NCI-H187 (cell line): ENCODE results near the gene UNC5A.

Experiments
- DNase-seq, 2 experiments: peaks; one replicate each; lab custom pipeline; 2025; lab: John Stamatoyannopoulos, UW

The UNC5A gene

GRCh38 chr5:176879663-176880361 lies 69.5 kb downstream of the UNC5A start:
- no peak for DNase-seq

- no peak for DNase-seq
Measured at GRCh38 chr5:176880366-176881020, 70.1 kb downstream of the UNC5A start.

GRCh38 chr5:176881021-176881749 lies 70.8 kb downstream of the UNC5A start:
- DNase-seq: no peak

GRCh38 chr5:176881816-176882566 lies 71.6 kb downstream of the UNC5A start:
- no peak for DNase-seq

GRCh38 chr5:176882567-176882903 lies 72.2 kb downstream of the UNC5A start:
- DNase-seq: no peak

GRCh38 chr5:176883700-176884570 lies 73.6 kb downstream of the UNC5A start:
- DNase-seq: no peak

- no peak for DNase-seq
Measured at GRCh38 chr5:176884571-176884890, 74.2 kb downstream of the UNC5A start.

- no peak for DNase-seq
Measured at GRCh38 chr5:176886336-176887251, 76.2 kb downstream of the UNC5A start.

- DNase-seq: no peak
Measured at GRCh38 chr5:176887252-176887849, 77.0 kb downstream of the UNC5A start.

- DNase-seq: no peak
Measured at GRCh38 chr5:176888016-176888864, 77.9 kb downstream of the UNC5A start.

- DNase-seq: no peak
Measured at GRCh38 chr5:176888865-176889165, 78.5 kb downstream of the UNC5A start.

- no peak for DNase-seq
Measured at GRCh38 chr5:176889321-176890280, 79.2 kb downstream of the UNC5A start.

GRCh38 chr5:176890455-176891330 lies 80.3 kb downstream of the UNC5A start:
- DNase-seq: no peak

- DNase-seq: no peak
Measured at GRCh38 chr5:176891331-176891958, 81.1 kb downstream of the UNC5A start.

GRCh38 chr5:176892663-176893062 lies 82.3 kb downstream of the UNC5A start:
- DNase-seq: no peak

GRCh38 chr5:176894298-176894697 lies 83.9 kb downstream of the UNC5A start:
- DNase-seq: no peak

- no peak for DNase-seq
Measured at GRCh38 chr5:176895831-176896230, 85.5 kb downstream of the UNC5A start.
